Tibial nerve (tissue), 4 donors: ENCODE data around the gene CASKIN1. TPM values are rescaled to one million over a fixed set of nuclear protein-coding genes. Genes with fewer than 3 reads are reported as not detected.

Source experiments
- DNase-seq, 2 donors: peaks; one replicate each; pipeline ENCODE4 v3.0.0-alpha.2; 2019; ENCODE audit warnings: low spot score in 2 of 2
- H3K27ac ChIP-seq, 4 donors: fragments of 200-600 bp; sonication (generic) in 3 of 4; one replicate each; pipeline ENCODE4 v1.5.1; 2017 to 2019; ENCODE audit warnings: mild to moderate bottlenecking in 1 of 4
- H3K27me3 ChIP-seq, 2 donors: fragments of 200-600 bp; sonication (generic) in 1 of 2; one replicate each; pipeline versions ENCODE4 v1.5.1 to v1.6.0; 2017 to 2019
- H3K36me3 ChIP-seq, 3 donors: fragments of 200-600 bp; sonication (generic); one replicate each; pipeline ENCODE4 v1.5.1; 2018 to 2019
- H3K4me1 ChIP-seq, 4 donors: fragments of 200-600 bp; sonication (generic) in 3 of 4; one replicate each; pipeline ENCODE4 v1.5.1; 2017 to 2019
- H3K4me3 ChIP-seq, 4 donors: fragments of 200-600 bp; sonication (generic) in 3 of 4; one replicate each; pipeline ENCODE4 v1.5.1; 2017 to 2019; ENCODE audit warnings: mild to moderate bottlenecking in 1 of 4, moderate library complexity in 1 of 4
- H3K9me3 ChIP-seq, 4 donors: fragments of 200-600 bp; sonication (generic) in 3 of 4; one replicate each; pipeline ENCODE4 v1.5.1; 2017 to 2019
- CTCF ChIP-seq, 5 experiments: fragments of 200-600 bp in 3 of 5; fragments of 450-650 bp in 2 of 5; sonication (generic) in 3 of 5; IDR thresholded peaks; one replicate each; pipeline ENCODE4 v1.5.1; 2016 to 2019; ENCODE audit warnings: antibody characterized with exemption in 5 of 5, mild to moderate bottlenecking in 3 of 5, moderate library complexity in 2 of 5
- EP300 ChIP-seq, 2 donors: sonication (generic); formaldehyde crosslinking; IDR thresholded peaks; one replicate each; pipeline ENCODE4 v1.6.1; 2017; ENCODE audit warnings: antibody characterized with exemption in 2 of 2, mild to moderate bottlenecking in 1 of 2
- POLR2A ChIP-seq, 2 donors: fragments of 450-650 bp; IDR thresholded peaks; one replicate each; pipeline ENCODE4 v1.6.1; 2017; ENCODE audit warnings: antibody characterized with exemption in 2 of 2, mild to moderate bottlenecking in 2 of 2, moderate library complexity in 2 of 2
- WGBS, 2 donors: methylation state at CpG; one replicate each; pipeline ENCODE4 v1.1.5; 2018; 5-methylcytosine and 5-hydroxymethylcytosine counted together
- total RNA-seq, 4 donors: library from RNA; depleted of rRNA; stranded (reverse); fragments of >200 nt; gene quantifications; one replicate each; pipeline ENCODE4 v1.1.0, GENCODE V29; 2016

CASKIN1 gene
- total RNA-seq, 4 donors from 2014 or later = 0.20 to 0.63 (median 0.30) TPM; not detected in 1

DNA sequence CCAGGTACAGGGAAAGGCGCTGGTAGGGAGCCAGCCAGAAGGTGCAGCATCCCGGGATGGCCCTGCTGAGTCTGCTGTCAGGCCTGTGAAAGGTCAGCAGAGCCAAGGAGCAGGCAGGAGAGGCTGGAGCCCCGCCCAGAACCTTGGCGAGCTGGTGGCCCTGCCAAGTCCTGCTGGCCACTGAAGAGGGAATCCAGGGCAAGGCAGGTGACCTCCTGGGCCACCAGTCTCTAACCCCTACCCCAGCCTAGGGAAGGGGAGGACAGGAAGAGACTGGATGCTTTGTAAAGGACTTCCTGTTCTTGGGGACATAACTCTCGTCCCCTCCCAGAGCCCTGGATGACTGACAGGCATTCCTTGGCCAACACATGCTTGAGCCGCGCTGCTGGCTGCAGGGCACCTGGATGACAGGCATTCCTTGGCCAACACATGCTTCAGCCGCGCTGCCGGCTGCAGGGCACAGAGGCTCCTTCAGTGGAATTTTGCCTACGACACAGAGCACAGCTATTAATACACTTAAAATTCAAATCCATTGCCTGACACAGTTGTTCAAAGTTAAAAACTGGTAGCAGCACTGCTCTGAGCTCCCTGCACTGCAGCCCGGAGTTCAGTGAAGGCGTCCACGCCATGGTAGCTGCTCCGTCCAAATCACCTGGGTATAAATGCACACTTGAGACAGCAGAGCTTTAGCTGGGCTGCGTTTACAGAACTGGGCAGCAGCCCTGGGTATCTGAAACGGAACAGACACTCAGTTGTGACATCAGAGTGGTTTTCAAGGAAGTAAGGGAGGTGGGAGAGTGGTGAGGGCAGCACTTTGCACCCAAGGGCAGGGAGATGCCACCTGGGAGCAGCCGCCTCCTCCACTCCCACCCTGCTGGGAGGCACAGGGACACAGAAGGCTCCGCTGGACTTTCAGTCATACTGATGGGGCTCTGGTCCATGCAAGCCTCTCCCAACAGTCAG is 16.2 kb upstream of the CASKIN1 start:
- DNase-seq = no peak
- Histone ChIP-seq H3K27ac (no peak overlapping the region), H3K27me3 (no peaks in the 10 kb centered on the region), H3K9me3 (no peaks in the 10 kb centered on the region), H3K4me3 (peak overlapping the region in 1 of 4 donors; percentile 96), H3K36me3 (peaks cover 0 to 35% (median 14%) of the 10 kb centered on the region in 3 donors), H3K4me1 (peaks cover 0 to 40% (median 22%) of the 10 kb centered on the region in 4 donors)
- WGBS, 2 donors = 66 to 79% methylated on average over 17 of the region's 19 CpGs
- TF ChIP-seq EP300 (IDR thresholded peaks at IDR 0.05) (no peak), CTCF (IDR thresholded peaks at IDR 0.05) (no peak), POLR2A (IDR thresholded peaks at IDR 0.05) (no peak)

DNA sequence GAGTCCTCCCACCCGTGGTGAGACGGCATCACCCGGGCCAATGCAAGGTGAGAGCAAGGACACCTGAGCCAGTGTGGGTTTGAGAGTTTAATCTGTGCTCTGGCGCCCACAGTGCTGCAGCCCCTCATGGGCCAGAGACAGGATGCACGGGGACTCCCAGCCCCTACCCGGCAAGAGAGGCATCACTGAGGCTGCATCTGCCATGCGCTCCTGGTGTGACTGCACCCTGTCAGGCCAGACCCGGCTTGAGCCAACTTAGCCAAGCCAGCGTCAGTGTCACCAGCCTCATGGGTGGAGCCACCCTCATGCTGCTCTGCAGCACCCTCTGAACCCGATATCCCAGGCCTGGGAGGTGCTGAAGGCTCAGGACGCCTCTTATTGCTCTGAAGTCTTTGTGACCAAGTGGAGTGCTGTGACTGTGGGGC is 15.5 kb upstream of the CASKIN1 start:
- Histone ChIP-seq H3K27ac (no peak overlapping the region), H3K4me1 (peaks cover 0 to 47% (median 22%) of the 10 kb centered on the region in 4 donors), H3K27me3 (no peaks in the 10 kb centered on the region), H3K9me3 (no peaks in the 10 kb centered on the region), H3K36me3 (peaks cover 0 to 42% (median 14%) of the 10 kb centered on the region in 3 donors), H3K4me3 (no peak overlapping the region)
- no peak for DNase-seq
- 78 to 87% methylated on average over 5 to 11 of the region's 11 CpGs for WGBS, 2 donors
- TF ChIP-seq CTCF (IDR thresholded peaks at IDR 0.05) = no peak
- no peak for TF ChIP-seq EP300 (IDR thresholded peaks at IDR 0.05)
- TF ChIP-seq POLR2A (IDR thresholded peaks at IDR 0.05) = no peak

- TF ChIP-seq POLR2A (IDR thresholded peaks at IDR 0.05) (no peak), EP300 (IDR thresholded peaks at IDR 0.05) (no peak), CTCF (IDR thresholded peaks at IDR 0.05) (no peak)
- no peaks in the 10 kb centered on the region for H3K9me3 ChIP-seq
- H3K27me3 ChIP-seq = no peaks in the 10 kb centered on the region
- H3K4me3 ChIP-seq = no peak within 1 kb of the TSS
- peak within 1 kb of the TSS in 1 of 4 donors; percentile 36 for H3K27ac ChIP-seq
- peaks cover 0 to 59% (median 30%) of the 10 kb centered on the region in 4 donors for H3K4me1 ChIP-seq
- WGBS, 2 donors = 53 to 58% methylated on average over 9 to 11 of the region's 24 CpGs
- H3K36me3 ChIP-seq = peaks cover 0 to 48% (median 14%) of the 10 kb centered on the region in 3 donors
- no peak for DNase-seq
These were observed 14.3 kb upstream of the CASKIN1 start, which contains the start of gene BRICD5 for GRCh38 chr16:2210386-2211365. Gene BRICD5 (minus strand): TSS chr16:2210863. CDS start chr16:2210833, 30 bp downstream.

GRCh38 chr16:2210009-2210332 is 13.6 kb upstream of the CASKIN1 start:
- no peak for TF ChIP-seq CTCF (IDR thresholded peaks at IDR 0.05)
- no peak for TF ChIP-seq EP300 (IDR thresholded peaks at IDR 0.05)
- no peak for TF ChIP-seq POLR2A (IDR thresholded peaks at IDR 0.05)
- Histone ChIP-seq H3K36me3 (peaks cover 0 to 48% (median 14%) of the 10 kb centered on the region in 3 donors), H3K27ac (peak overlapping the region in 1 of 4 donors; percentile 36), H3K9me3 (no peaks in the 10 kb centered on the region), H3K4me3 (no peak overlapping the region), H3K4me1 (peaks cover 0 to 54% (median 29%) of the 10 kb centered on the region in 4 donors), H3K27me3 (no peaks in the 10 kb centered on the region)
- DNase-seq = no peak
- 76 to 89% methylated on average over 7 to 10 of the region's 17 CpGs for WGBS, 2 donors
